Left renal cortex interstitium (tissue), 4 donors: ENCODE results near the gene ADARB2. TPM values are rescaled to one million over a fixed set of nuclear protein-coding genes. Genes with fewer than 3 reads are reported as not detected.
"Not testable (repeated sequence)": the region's sequence is repeated elsewhere in the genome, so short reads cannot be mapped to it uniquely, and the experiment has no call there.

Experiments used
- DNase-seq, 4 donors: peaks; one replicate each; pipeline ENCODE4 v3.0.0-alpha.2; 2013; ENCODE audit warnings: low read depth in 4 of 4, low spot score in 2 of 4, missing footprints in 1 of 4
- polyA plus RNA-seq, 4 donors: library from polyadenylated mRNA; unstranded; fragments of 120-200 nt; gene quantifications; one replicate each; pipeline ENCODE4 v1.2.1, GENCODE V29; 2013; ENCODE audit not compliant: insufficient read length in 4 of 4

ADARB2 gene
- polyA plus RNA-seq, 4 donors, result 1.2 to 2.0 (median 1.3) TPM

- DNase-seq, result no peak
Observed at GRCh38 chr10:1255600-1256431, 481.5 kb downstream of the ADARB2 start.

DNA sequence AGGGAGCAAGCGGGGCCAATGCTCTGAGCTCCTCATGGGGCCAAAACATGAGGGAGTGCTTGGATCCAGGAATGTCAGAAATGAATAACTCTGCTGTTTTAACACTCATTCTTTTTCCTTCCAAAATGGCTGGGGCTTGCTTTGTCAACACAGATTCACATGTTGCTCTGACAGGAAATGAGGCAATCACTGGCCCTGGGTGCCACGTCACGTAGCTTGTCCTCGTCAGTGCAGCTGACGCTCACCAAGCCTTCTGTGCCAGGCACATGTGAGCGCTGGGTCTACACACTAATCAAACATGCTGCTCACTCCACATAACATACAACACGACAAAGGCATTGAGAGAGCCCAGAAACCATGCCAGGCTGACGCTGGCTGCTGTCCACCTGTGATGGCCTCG, 482.2 kb downstream of the ADARB2 start:
- DNase-seq, result no peak

DNA sequence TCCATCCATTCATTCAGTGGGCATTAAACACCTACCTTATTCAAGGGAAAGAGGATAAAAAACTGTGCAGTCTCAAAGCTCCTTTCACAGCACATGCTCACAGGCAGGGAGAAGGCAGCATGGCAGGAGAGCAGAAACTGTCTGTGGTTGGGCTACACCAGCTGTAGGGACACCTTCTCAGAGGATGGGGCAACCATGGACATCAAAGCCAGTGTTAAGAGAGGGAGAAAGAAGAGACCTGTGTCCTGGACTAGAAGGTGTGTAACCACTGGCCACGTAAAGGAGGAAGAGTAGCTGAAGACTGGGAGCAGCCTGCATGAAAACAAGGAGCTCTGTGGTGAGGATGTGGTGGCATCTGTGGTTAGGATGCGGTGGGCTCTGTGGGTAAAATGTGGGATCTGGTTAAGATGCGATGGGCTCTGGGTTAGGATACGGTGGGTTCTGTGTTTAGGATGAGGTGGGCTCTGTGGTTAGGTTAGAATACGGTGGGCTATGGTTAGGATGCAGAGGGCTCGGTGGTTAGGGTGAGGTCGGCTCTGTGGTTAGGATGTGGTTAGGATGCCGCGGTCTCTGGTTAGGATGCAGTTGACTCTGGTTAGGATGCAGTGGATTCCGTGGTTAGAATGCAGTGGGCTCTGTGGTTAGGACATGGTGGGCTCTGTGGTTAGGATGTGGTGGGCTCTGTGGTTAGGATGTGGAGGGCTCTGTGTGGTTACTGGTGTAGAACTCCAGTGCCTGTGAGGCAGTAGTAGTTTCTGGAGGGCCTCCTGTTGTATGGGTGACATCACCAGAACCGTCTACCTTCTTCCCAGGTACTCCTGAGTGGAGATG, 483.6 kb downstream of the ADARB2 start:
- no peak for DNase-seq

GRCh38 chr10:1251769-1252168, 485.6 kb downstream of the ADARB2 start:
- no peak for DNase-seq

DNA sequence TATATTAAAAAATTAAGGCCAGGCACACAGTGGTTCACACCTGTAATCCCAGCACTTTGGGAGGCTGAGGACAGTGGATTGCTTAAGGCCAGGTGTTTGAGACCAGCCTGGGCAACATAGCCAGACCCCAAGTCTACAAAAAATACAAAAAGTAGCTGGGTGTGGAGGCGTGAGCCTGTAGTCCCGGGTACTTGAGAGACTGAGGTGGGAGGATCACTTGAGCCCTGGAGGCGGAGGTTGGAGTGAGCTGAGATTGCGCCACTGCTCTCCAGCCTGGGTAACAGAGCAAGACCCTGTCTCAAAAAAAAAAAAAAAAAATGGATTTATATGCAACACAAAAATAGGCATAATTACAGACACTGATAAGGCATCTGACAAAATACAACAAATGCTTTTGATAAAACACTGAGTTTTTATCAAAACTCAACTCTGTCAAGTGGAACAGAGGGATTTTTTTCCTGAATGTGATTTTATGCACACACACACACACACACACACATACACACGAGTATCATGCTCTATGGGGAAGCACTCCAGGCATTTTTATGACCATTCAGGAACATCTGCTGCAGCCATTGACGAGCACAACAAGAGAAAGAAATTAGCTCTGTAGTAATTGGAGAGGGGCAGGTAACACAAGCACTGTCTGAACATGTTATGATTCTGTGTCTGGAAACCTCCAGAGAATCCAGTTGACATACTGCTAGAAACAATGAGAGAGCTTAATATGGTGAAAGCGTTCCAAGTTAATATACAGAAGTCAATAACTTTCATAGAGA, 488.0 kb downstream of the ADARB2 start:
- DNase-seq, result no peak

GRCh38 chr10:1248262-1248630, 489.1 kb downstream of the ADARB2 start:
- DNase-seq, result not testable (repeated sequence)

- DNase-seq, result no peak
Observed at GRCh38 chr10:1247598-1248261, 489.6 kb downstream of the ADARB2 start.

DNA sequence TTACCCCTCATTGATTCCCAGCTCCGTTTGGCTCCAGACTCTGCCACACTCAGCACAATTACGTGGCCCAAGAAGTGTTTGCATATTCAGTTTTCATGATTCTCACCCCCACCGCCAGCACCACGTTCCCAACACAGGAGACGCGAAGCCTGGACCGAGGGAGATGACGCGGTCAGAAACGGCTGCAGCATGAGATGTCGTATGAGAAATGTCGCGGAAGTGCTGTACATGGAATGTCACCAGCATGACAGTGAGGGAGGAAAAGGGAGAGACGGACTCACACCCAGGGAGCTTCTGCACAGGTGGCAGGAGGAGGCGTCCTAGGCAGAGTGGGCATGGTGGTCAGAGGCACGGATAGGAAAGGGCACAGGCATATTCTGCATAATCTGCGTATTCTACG, 492.8 kb downstream of the ADARB2 start:
- DNase-seq, result no peak

DNA sequence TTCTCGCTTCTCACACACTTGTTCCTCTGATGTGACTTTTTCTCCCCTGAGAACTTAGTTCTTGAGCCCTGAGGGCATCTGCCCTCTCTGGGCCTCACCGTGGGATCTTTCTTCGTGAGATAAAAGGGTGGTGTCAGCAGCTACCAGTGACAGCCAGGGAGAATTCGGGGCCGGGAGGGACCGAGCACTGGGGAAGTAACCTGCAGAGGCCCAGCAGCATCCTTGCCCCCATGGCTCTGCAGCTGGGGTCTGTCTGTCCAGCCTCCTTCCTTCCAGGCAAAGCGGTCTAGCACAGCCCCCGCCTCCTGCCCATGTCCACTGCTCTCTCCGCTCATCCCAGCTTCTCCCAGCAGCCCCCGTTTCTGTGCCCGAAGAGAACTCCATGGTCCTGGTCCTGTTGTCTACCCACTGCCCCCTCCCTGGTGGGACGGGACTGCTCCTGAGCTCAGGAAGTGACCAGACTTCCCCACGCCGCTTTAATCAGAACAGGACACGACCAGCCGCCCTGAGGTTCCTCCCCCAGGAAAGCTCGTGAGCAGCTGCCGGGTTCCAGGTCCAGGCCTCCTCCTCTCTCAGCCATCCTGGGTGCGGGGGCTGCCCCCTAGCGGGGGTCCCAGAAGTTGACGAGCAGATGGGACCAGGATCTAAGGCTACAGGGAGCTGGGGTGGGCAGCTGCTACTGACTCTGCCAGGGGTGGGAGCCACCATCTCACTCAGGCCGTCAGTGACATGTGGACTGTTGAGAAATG, 493.7 kb downstream of the ADARB2 start:
- DNase-seq, result no peak

DNA sequence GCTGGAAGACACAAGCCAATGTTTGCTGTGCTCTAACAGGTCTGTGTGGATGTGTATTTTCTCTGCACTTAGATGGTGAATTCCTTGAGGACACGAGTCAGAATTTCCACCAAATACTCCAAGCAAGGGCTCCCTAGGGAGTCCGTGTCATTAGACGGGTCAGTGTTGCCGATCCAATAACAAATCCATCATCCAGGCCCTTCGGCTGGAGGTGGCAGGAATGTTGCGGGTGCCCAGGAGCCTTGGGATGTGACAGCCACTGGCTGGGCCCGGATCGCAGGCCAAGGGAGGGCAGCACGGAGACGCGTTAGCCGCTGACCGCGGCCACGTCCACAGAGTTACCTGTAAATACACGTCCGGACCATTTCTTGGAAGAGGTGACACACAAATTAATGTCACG, 494.4 kb downstream of the ADARB2 start:
- no peak for DNase-seq

DNA sequence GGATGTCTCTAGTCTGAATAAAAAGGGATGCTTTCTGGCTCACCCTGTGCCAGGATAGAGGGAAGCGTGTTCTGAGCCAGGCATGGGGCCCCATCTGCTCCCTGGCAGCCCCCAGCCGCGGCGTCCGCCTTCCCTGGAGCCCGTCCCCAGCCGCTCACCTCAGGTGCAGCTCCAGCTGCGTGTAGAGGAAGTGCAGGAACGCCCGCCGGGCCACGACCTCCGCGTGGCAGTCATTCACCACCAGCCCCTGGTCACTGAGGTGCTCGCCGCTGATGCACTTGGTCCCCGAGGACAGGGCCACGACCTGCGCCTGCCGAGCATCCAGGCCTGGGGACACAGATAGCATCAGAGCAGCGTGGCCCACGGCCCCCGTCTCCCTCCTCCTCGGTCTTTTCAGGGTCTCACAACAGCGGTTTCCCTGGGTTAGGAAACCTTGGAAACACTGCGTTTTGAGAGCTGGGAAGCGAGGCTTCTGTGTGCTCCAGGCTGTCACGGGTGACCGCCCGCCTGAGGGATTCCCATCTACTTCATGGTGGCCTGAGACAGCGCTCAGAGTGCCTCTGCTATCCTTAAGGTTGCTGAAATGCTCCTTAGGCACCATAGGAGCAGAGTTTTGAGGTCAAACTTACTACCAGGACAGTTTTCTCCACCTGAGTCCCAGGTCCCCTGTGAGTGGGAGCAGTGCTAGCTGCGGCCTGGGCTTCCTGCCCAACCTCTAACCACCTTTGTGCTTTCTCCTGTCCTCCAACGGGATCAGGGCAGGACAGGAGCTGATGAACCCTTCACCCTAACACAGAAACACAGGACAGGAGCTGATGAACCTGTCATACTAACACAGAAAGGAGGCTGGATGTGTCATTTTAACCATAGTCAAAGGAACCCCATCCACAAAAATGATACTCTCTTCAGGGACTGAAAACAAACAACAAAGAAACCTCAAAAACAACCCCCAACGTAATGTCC, 495.1 kb downstream of the ADARB2 start:
- no peak for DNase-seq

DNA sequence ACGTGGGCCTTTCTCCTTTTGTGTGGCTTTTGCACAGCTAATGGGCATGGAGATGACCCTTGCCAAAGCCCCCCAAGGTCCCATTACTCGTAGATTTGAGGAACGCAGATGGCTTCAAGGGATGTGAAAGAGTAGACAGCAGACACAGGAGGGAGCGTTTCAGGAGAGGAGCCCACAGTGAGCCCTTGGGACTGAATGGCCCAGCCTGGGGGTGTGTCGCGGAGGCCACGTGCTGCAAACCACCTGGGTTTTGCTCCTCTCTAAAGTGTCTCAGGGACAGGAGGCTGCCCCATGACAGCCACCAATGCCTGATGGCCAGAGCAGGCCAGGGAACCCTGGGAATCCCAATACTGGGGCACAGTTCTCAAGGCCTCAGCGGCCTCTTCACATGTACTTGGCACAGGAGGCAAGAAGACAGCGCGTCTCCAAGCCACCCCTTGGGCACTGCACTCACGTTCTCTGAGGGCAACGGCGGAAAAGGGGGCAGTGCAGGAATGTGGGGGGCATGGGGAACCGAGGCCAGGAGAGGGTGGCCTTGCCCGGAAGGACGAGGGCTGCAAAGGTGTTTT, 495.9 kb downstream of the ADARB2 start:
- DNase-seq, result no peak

DNA sequence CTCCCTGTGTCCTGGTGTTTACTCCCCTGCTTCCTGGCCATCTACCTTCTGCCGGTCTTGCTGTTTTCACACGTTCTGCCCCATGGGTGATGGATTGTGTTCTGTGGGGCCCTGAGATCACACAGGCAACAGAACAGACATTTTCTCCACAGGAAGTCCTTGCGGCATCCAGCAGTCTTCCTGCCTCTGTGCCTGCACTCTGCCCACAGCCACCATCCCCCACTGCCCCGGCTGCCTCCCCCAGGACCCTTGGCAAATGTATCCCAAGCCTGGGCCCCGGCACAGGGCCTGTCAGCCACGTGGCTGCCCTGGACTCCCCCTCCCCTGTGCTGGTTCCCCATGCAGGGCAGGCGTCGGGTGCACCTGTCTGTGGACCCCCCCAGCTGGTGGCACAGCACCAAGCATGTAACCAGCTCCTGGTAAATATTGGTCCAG, 497.0 kb downstream of the ADARB2 start:
- no peak for DNase-seq

GRCh38 chr10:1233031-1233430, 504.3 kb downstream of the ADARB2 start:
- no peak for DNase-seq

- no peak for DNase-seq
Observed at GRCh38 chr10:1232164-1232911, 505.0 kb downstream of the ADARB2 start.

DNA sequence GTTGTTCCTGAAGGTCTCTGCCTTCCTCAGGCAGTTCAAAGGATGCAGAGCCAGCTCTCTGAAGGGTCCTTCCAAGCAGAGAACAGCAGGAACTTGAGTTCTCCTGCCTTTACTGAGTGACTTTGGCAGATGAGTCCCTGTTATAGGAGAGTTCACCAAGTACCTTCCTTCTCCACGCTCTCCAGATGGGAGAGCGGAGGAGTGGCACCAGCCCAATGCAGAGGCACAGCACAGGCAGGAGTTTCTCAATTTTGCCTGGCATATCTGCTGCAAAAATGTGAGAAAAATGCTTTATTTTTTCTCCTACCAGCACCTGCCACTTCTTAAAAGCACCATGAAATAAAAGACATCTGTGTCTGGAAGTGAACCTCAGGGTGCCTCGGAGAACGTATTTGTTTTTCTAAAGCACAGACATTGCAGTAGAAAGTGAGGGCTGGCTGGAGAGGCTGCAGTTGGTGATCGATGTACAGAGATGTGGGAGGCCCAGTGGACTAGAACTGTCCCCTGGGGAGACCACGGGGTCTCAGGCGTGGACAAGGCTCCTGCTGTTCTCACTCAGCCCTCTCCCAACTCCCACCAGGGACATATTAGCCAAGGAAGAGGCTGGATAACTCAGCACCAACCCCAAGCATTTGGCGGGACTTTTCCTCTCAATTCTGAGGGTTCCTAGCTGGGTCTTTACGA, 506.6 kb downstream of the ADARB2 start:
- no peak for DNase-seq

- DNase-seq, result no peak
Observed at GRCh38 chr10:1230138-1230537, 507.2 kb downstream of the ADARB2 start.
